Transverse colon (tissue), 4 donors: ENCODE data around the gene CDHR3.

Source experiments
- EP300 ChIP-seq: sonication (generic); formaldehyde crosslinking; IDR thresholded peaks from one replicate; pipeline ENCODE4 v1.6.1; 2017; ENCODE audit warnings: antibody characterized with exemption, low read depth
- POLR2A ChIP-seq: fragments of 450-650 bp; IDR thresholded peaks from one replicate; pipeline ENCODE4 v1.6.1; 2016; ENCODE audit warnings: antibody characterized with exemption, mild to moderate bottlenecking, moderate library complexity
- POLR2AphosphoS5 ChIP-seq, 3 donors: sonication (generic); formaldehyde crosslinking; IDR thresholded peaks; one replicate each; pipeline ENCODE4 v1.6.1; 2016; ENCODE audit warnings: antibody characterized with exemption in 3 of 3
- TF ChIP-seq, protein P1 (sequence below), 5 experiments: fragments of 200-600 bp in 3 of 5; fragments of 450-650 bp in 2 of 5; sonication (generic) in 3 of 5; IDR thresholded peaks; 1 replicate in 2 of 5; 2 replicates in 3 of 5; pipeline ENCODE4 v1.5.1; 2016 to 2017; ENCODE audit warnings: antibody characterized with exemption in 5 of 5, inconsistent platforms in 3 of 5, mild to moderate bottlenecking in 2 of 5, moderate library complexity in 1 of 5

DNA sequence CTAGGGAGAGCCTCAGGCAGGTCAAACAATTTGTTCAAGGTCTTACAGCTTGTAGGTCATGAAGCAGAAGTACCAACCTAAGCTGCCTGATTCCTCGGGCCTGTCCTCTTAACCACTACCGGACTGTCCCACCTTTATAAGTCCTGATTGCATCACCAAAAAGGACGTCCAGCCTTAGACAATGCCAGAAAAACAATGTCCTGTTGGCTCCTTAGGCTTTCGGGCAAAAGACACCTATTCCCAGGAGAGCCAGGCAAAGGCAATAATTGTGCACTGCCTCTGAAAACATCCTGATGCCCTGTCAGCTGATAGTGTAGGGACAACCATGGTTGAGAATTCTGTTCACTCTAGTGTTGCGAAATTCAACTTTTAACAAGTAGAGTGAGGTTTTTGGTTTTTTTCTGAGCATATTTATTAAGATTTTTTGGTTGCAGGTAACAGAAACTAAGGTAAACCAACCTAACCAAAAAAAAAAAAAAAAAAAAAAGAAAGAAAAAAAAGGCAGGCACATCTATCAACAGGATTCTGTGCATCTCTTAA lies 40.5 kb downstream of the CDHR3 start:
- TF ChIP-seq, protein P1, sequence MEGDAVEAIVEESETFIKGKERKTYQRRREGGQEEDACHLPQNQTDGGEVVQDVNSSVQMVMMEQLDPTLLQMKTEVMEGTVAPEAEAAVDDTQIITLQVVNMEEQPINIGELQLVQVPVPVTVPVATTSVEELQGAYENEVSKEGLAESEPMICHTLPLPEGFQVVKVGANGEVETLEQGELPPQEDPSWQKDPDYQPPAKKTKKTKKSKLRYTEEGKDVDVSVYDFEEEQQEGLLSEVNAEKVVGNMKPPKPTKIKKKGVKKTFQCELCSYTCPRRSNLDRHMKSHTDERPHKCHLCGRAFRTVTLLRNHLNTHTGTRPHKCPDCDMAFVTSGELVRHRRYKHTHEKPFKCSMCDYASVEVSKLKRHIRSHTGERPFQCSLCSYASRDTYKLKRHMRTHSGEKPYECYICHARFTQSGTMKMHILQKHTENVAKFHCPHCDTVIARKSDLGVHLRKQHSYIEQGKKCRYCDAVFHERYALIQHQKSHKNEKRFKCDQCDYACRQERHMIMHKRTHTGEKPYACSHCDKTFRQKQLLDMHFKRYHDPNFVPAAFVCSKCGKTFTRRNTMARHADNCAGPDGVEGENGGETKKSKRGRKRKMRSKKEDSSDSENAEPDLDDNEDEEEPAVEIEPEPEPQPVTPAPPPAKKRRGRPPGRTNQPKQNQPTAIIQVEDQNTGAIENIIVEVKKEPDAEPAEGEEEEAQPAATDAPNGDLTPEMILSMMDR (IDR thresholded peaks at IDR 0.05), result no peak
- TF ChIP-seq POLR2A (no peak), POLR2AphosphoS5 (IDR thresholded peaks at IDR 0.05) (no peak), EP300 (no peak)
